B cell (primary cell): ENCODE data around the gene BCAR1. TPM values are rescaled to one million over a fixed set of nuclear protein-coding genes. Genes with fewer than 3 reads are reported as not detected.

Experiments used
- ATAC-seq: fragments of 200-7000 bp; cut with Tn5 transposase; one replicate; pipeline ENCODE4 v1.10.0; 2021; ENCODE audit warnings: low read depth, mild to moderate bottlenecking, moderate number of reproducible peaks, moderate library complexity
- CTCF ChIA-PET: fragments of 350-600 bp; sonication (Branson Sonifier 250); formaldehyde crosslinking; loops from one replicate; lab custom pipeline; 2021; ENCODE audit warnings: antibody characterized with exemption, inconsistent platforms; lab: Charles Lee
- POLR2A ChIA-PET: fragments of 350-600 bp; sonication (Branson Sonifier 250); formaldehyde crosslinking; loops from one replicate; lab custom pipeline; 2021; ENCODE audit warnings: antibody characterized with exemption; lab: Charles Lee
- DNase-seq: peaks from one replicate; pipeline ENCODE4 v3.0.0; 2013
- H2AFZ ChIP-seq: 2 replicates; pipeline ENCODE4 v1.6.1; 2012; ENCODE audit warnings: mild to moderate bottlenecking, low read depth, low read length; ENCODE audit not compliant: insufficient read depth, poor library complexity, severe bottlenecking
- H3K27ac ChIP-seq, 2 donors: 1 replicate in 1 of 2; 2 replicates in 1 of 2; pipeline ENCODE4 v1.5.1; 2012 to 2013; ENCODE audit warnings: low read length in 2 of 2, mild to moderate bottlenecking in 2 of 2, moderate library complexity in 1 of 2
- H3K27me3 ChIP-seq, 4 experiments: fragments of 200-600 bp in 1 of 4; sonication (generic) in 1 of 4; replicated peaks in 1 of 4; 1 replicate in 2 of 4; 2 replicates in 2 of 4; pipeline versions ENCODE4 v1.6.1 to v1.7.0; 2013 to 2016; ENCODE audit warnings: low read length in 3 of 4, mild to moderate bottlenecking in 2 of 4, mixed read lengths in 1 of 4, moderate library complexity in 1 of 4; ENCODE audit not compliant: insufficient read depth in 4 of 4, control insufficient read depth in 3 of 4; ENCODE audit errors: control extremely low read depth in 1 of 4
- H3K36me3 ChIP-seq, 2 experiments: replicated peaks in 1 of 2; 1 replicate in 1 of 2; 2 replicates in 1 of 2; pipeline versions ENCODE4 v1.6.1 to v1.7.1; 2013; ENCODE audit warnings: low read length in 1 of 2; ENCODE audit not compliant: insufficient read depth in 2 of 2, control insufficient read depth in 1 of 2; ENCODE audit errors: control extremely low read depth in 1 of 2, extremely low read depth in 1 of 2
- H3K4me1 ChIP-seq, 2 donors: fragments of 200-600 bp in 1 of 2; sonication (generic) in 1 of 2; 1 replicate in 1 of 2; 2 replicates in 1 of 2; pipeline versions ENCODE4 v1.5.1 to v1.6.1; 2013 to 2017; ENCODE audit warnings: low read length in 2 of 2; ENCODE audit not compliant: control insufficient read depth in 2 of 2, insufficient read depth in 2 of 2
- H3K4me2 ChIP-seq: replicated peaks from 2 replicates; pipeline ENCODE3; 2012; ENCODE audit warnings: mild to moderate bottlenecking, low read depth, low read length; ENCODE audit not compliant: poor library complexity, severe bottlenecking
- H3K4me3 ChIP-seq, 5 experiments: fragments of 200-600 bp in 1 of 5; sonication (generic) in 1 of 5; 1 replicate in 3 of 5; 2 replicates in 2 of 5; pipeline versions ENCODE4 v1.5.1 to v1.7.0; 2011 to 2016; ENCODE audit warnings: low read length in 4 of 5, mild to moderate bottlenecking in 4 of 5, low read depth in 2 of 5, control low read depth in 1 of 5, moderate library complexity in 1 of 5; ENCODE audit not compliant: insufficient read depth in 1 of 5; ENCODE audit errors: control extremely low read depth in 1 of 5, extremely low read depth in 1 of 5
- H3K79me2 ChIP-seq: fragments of 200-600 bp; sonication (generic); one replicate; pipeline ENCODE4 v1.6.0; 2016; ENCODE audit warnings: low read length; ENCODE audit not compliant: control insufficient read depth, insufficient read depth
- H3K9ac ChIP-seq: fragments of 200-600 bp; sonication (generic); 2 replicates; pipeline ENCODE4 v1.6.1; 2017; ENCODE audit warnings: mild to moderate bottlenecking, low read length, moderate library complexity
- H3K9me3 ChIP-seq, 3 donors: one replicate each; pipeline versions ENCODE4 v1.6.1 to v1.7.1; 2013; ENCODE audit warnings: low read length in 2 of 3; ENCODE audit not compliant: control insufficient read depth in 2 of 3, insufficient read depth in 1 of 3; ENCODE audit errors: control extremely low read depth in 1 of 3
- H4K20me1 ChIP-seq: 2 replicates; pipeline ENCODE4 v1.6.0; 2012; ENCODE audit warnings: mild to moderate bottlenecking, low read length; ENCODE audit not compliant: insufficient read depth, control insufficient read depth, poor library complexity, severe bottlenecking
- H3K27ac Mint-ChIP-seq: one replicate; pipeline ENCODE4 v1.8.0; 2021; ENCODE audit warnings: mixed read lengths
- H3K27me3 Mint-ChIP-seq: one replicate; pipeline ENCODE4 v1.8.0; 2021; ENCODE audit warnings: mixed read lengths
- H3K4me1 Mint-ChIP-seq: one replicate; pipeline ENCODE4 v1.8.0; 2021; ENCODE audit warnings: mixed read lengths
- H3K4me3 Mint-ChIP-seq: one replicate; pipeline ENCODE4 v1.8.0; 2021; ENCODE audit warnings: mixed read lengths
- H3K9me3 Mint-ChIP-seq: one replicate; pipeline ENCODE4 v1.8.0; 2022; ENCODE audit warnings: mixed read lengths; ENCODE audit not compliant: insufficient read depth
- EZH2 ChIP-seq: IDR thresholded peaks from 2 replicates; pipeline ENCODE4 v1.6.1; 2012; ENCODE audit warnings: borderline replicate concordance, low read depth, mild to moderate bottlenecking, moderate library complexity, low read length; ENCODE audit not compliant: insufficient read depth, poor library complexity, severe bottlenecking
- WGBS: methylation state at CpG from one replicate; pipeline ENCODE4 v1.1.5; 2013; ENCODE audit warnings: missing lambda C conversion rate; ENCODE audit not compliant: insufficient coverage; 5-methylcytosine and 5-hydroxymethylcytosine counted together
- intact Hi-C: fragments of 100-400 bp; cut with micrococcal nuclease; formaldehyde crosslinking; loops from one replicate; pipeline ENCODE4 v1.10.0; 2022
- polyA plus RNA-seq: library from polyadenylated mRNA; depleted of rRNA; stranded (reverse); fragments of >200 nt; gene quantifications from 2 replicates; pipeline ENCODE4 v1.2.3, GENCODE V29; 2012
- total RNA-seq, 2 donors: library from RNA; stranded (reverse); fragments of 120-200 nt in 1 of 2; gene quantifications; 1 replicate in 1 of 2; 2 replicates in 1 of 2; pipeline versions ENCODE4 v1.2.3 to v1.2.4, GENCODE V29; 2013 to 2022
- TF ChIP-seq, protein P1 (sequence below): fragments of 200-600 bp; IDR thresholded peaks from one replicate; pipeline ENCODE4 v1.8.0; 2022; ENCODE audit warnings: antibody characterized with exemption, mild to moderate bottlenecking

BCAR1 gene
- total and polyA plus RNA-seq, 2 donors (not counting 1 experiment from before 2014, with no cell fraction given): not detected

DNA sequence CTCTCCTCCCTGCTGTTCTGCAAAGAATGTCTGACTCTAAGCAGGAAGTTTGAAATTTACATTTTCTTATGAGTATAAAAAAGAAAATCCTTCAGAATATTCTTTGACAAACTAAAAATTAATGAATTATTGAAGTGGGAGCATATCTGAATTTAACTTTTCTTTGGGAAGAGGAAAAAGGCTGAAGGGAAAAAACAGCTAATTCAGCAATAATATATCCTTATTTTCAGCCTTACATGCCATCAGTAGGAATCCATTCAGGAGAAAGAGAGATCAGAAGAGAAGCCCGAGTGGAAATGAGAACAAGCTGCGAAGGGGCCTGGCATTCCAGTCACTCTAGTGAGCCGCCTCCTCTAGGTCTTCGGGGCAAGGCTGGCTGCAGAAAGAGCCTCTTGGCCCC is 41.7 kb upstream of the BCAR1 start:
- Histone ChIP-seq H3K4me3 (no peak overlapping the region), H4K20me1 (no peaks in the 10 kb centered on the region), H3K27me3 (peaks cover 0 to 4% (median 0%) of the 10 kb centered on the region in 4 experiments), H3K9me3 (peaks cover 0 to 1% (median 0%) of the 10 kb centered on the region in 3 donors), H3K36me3 (peaks cover 0 to 29% of the 10 kb centered on the region in 2 experiments), H3K79me2 (no peaks in the 10 kb centered on the region), H3K9ac (no peak overlapping the region), H3K27ac (no peak overlapping the region), H2AFZ (no peak overlapping the region), H3K4me1 (no peaks in the 10 kb centered on the region), H3K4me2 (no peak overlapping the region)
- no peak overlapping the region for H3K27ac Mint-ChIP-seq
- ChIA-PET CTCF (interaction anchor here (0.6 kb wide), 1 partner anchor 74 kb away, joined by 4 read pairs; no protein-coding TSS in a partner anchor), POLR2A (interaction anchor here (0.6 kb wide), 1 partner anchor 21 kb away, joined by 4 read pairs; no protein-coding TSS in a partner anchor)
- DNase-seq (no peak), ATAC-seq (no peak)
- no peak overlapping the region for H3K4me3 Mint-ChIP-seq
- no peaks in the 10 kb centered on the region for H3K4me1 Mint-ChIP-seq
- H3K9me3 Mint-ChIP-seq: no peaks in the 10 kb centered on the region
- TF ChIP-seq, protein P1, sequence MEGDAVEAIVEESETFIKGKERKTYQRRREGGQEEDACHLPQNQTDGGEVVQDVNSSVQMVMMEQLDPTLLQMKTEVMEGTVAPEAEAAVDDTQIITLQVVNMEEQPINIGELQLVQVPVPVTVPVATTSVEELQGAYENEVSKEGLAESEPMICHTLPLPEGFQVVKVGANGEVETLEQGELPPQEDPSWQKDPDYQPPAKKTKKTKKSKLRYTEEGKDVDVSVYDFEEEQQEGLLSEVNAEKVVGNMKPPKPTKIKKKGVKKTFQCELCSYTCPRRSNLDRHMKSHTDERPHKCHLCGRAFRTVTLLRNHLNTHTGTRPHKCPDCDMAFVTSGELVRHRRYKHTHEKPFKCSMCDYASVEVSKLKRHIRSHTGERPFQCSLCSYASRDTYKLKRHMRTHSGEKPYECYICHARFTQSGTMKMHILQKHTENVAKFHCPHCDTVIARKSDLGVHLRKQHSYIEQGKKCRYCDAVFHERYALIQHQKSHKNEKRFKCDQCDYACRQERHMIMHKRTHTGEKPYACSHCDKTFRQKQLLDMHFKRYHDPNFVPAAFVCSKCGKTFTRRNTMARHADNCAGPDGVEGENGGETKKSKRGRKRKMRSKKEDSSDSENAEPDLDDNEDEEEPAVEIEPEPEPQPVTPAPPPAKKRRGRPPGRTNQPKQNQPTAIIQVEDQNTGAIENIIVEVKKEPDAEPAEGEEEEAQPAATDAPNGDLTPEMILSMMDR: no peak
- no peak for TF ChIP-seq EZH2
- intact Hi-C loops: no loop called here
- 96% methylated on average over 4 of the region's 4 CpGs for WGBS
- no peaks in the 10 kb centered on the region for H3K27me3 Mint-ChIP-seq

DNA sequence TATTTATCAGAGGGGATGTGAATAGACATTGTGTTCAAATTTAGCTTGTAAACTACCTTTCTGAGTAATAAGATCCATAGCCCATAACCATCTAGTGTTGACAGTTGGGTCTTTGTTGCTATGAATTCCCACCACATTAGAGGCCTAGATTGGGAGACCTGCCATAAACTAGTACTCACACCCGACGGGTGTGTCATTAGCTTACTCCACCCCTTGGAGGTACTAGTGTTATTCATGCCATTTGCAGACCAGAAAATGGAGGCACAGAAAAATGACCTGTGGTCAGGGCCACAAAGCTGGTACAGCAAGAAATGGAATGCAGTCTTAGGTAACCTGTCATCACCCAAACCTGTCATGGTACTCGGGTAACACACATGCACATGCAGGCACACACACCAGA is 41.3 kb upstream of the BCAR1 start:
- no peak overlapping the region for H3K9ac ChIP-seq
- TF ChIP-seq, protein P1: no peak
- no peak for TF ChIP-seq EZH2
- H3K79me2 ChIP-seq: no peaks in the 10 kb centered on the region
- Mint-ChIP-seq H3K4me3 (no peak overlapping the region), H3K27ac (no peak overlapping the region), H3K9me3 (no peaks in the 10 kb centered on the region), H3K4me1 (no peaks in the 10 kb centered on the region), H3K27me3 (no peaks in the 10 kb centered on the region)
- H3K4me1 ChIP-seq: no peaks in the 10 kb centered on the region
- H2AFZ ChIP-seq: no peak overlapping the region
- H4K20me1 ChIP-seq: no peaks in the 10 kb centered on the region
- H3K4me3 ChIP-seq: no peak overlapping the region
- intact Hi-C loops: no loop called here
- ChIA-PET POLR2A (interaction anchor here (0.6 kb wide), 1 partner anchor 20 kb away, joined by 4 read pairs; no protein-coding TSS in a partner anchor), CTCF (interaction anchor here (1.2 kb wide), 1 partner anchor 93 kb away, joined by 3 read pairs; no protein-coding TSS in a partner anchor)
- WGBS: 92% methylated on average over 3 of the region's 3 CpGs
- H3K9me3 ChIP-seq: peaks cover 0 to 3% (median 0%) of the 10 kb centered on the region in 3 donors
- no peak overlapping the region for H3K4me2 ChIP-seq
- peaks cover 0 to 26% of the 10 kb centered on the region in 2 experiments for H3K36me3 ChIP-seq
- peaks cover 0 to 4% (median 0%) of the 10 kb centered on the region in 4 experiments for H3K27me3 ChIP-seq
- no peak for ATAC-seq
- no peak for DNase-seq
- no peak overlapping the region for H3K27ac ChIP-seq
